Endothelial cell of umbilical vein (primary cell): ENCODE results near the gene SLAMF6.

Experiments
- CTCF ChIP-seq, 2 donors: IDR thresholded peaks; 1 replicate in 1 of 2; 2 replicates in 1 of 2; pipeline ENCODE4 v1.5.1; 2011; ENCODE audit warnings: low read length in 2 of 2, mild to moderate bottlenecking in 2 of 2, moderate library complexity in 2 of 2, control low read depth in 1 of 2, inconsistent platforms in 1 of 2, low read depth in 1 of 2; ENCODE audit not compliant: insufficient read depth in 1 of 2; ENCODE audit errors: extremely low read depth in 1 of 2
- EZH2 ChIP-seq: IDR thresholded peaks from 2 replicates; pipeline ENCODE4 v1.6.1; 2012; ENCODE audit warnings: borderline replicate concordance, low read depth, mild to moderate bottlenecking, moderate library complexity, low read length, inconsistent platforms; ENCODE audit not compliant: severe bottlenecking
- FOS ChIP-seq: IDR thresholded peaks from 2 replicates; pipeline ENCODE4 v1.6.1; 2011; ENCODE audit warnings: mild to moderate bottlenecking, low read length, moderate library complexity, borderline replicate concordance; ENCODE audit not compliant: insufficient read depth
- GATA2 ChIP-seq: IDR thresholded peaks from 2 replicates; pipeline ENCODE4 v1.7.0; 2011; ENCODE audit warnings: low read depth, mild to moderate bottlenecking, moderate library complexity, mixed read lengths, low read length; ENCODE audit not compliant: insufficient read length, insufficient read depth
- JUN ChIP-seq: IDR thresholded peaks from 2 replicates; pipeline ENCODE4 v1.6.1; 2011; ENCODE audit warnings: borderline replicate concordance, low read depth; ENCODE audit not compliant: insufficient read length, insufficient read depth
- MYC ChIP-seq: IDR thresholded peaks from one replicate; pipeline ENCODE4 v1.6.1; 2011; ENCODE audit warnings: mild to moderate bottlenecking, low read depth, low read length
- POLR2A ChIP-seq: IDR thresholded peaks from 2 replicates; pipeline ENCODE4 v1.6.1; 2012; ENCODE audit warnings: low read depth, mild to moderate bottlenecking, control low read depth, low read length
- POLR2AphosphoS5 ChIP-seq: IDR thresholded peaks from 2 replicates; pipeline ENCODE4 v1.6.1; 2012; ENCODE audit warnings: low read depth, mild to moderate bottlenecking, control low read depth, low read length, moderate library complexity; ENCODE audit not compliant: insufficient read depth

DNA sequence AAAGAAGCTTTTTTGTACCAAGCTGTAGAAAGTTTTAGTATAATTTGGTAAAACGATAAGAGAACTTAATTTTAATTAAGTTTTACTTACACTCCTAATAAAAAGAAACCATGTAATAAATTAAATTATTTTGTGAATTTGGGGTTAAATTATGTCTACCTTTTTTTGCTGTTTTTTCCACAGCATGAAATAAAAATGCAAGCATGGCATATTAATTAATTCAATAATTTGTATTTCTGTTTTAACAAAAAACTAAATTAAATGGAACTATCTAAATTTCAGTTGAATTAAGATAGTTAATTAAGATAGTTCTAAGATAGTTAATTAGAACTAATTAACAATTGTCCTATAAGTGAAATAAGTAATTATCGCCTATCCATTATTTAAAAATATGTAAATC, 83.3 kb downstream of the SLAMF6 start:
- no peak for TF ChIP-seq CTCF (IDR thresholded peaks at IDR 0.05; ENCODE audit: extremely low read depth in 1 of 2, insufficient read depth in 1 of 2, low read depth in 1 of 2, low read length in 2 of 2)
- TF ChIP-seq POLR2A: no peak
- no peak for TF ChIP-seq GATA2
- TF ChIP-seq POLR2AphosphoS5: no peak
- TF ChIP-seq EZH2: no peak
- TF ChIP-seq FOS: no peak
- no peak for TF ChIP-seq JUN
- TF ChIP-seq MYC: no peak
